GM21526 (cell line): Measurements from ENCODE around the gene SLC9A9.

ENCODE experiments used
- ATAC-seq: cut with Tn5 transposase; IDR thresholded peaks from one replicate; pipeline ENCODE4 v1.9.1; 2021; ENCODE audit warnings: moderate library complexity; ENCODE audit not compliant: unreplicated experiment, low FRiP score

Gene SLC9A9

DNA sequence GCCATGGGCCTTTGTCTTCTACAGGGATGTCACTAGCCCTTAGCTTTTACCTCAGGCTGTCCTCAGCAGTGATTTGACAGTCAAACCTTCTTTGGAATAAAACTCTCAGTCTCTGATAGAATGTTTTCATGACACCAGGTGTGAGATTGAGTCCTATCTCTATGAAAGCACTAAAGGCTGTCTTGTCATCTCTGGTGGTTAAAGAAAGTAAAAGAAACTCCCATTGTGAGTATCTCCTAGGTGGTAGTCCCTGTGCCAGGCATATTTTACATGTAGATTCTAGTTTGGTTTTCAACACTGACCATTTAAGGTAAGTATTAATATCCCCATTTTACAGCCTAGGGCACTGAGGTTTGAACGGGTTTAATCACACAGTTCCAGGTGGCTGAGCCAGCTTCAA, 368.5 kb downstream of the SLC9A9 start:
- no peak for ATAC-seq

DNA sequence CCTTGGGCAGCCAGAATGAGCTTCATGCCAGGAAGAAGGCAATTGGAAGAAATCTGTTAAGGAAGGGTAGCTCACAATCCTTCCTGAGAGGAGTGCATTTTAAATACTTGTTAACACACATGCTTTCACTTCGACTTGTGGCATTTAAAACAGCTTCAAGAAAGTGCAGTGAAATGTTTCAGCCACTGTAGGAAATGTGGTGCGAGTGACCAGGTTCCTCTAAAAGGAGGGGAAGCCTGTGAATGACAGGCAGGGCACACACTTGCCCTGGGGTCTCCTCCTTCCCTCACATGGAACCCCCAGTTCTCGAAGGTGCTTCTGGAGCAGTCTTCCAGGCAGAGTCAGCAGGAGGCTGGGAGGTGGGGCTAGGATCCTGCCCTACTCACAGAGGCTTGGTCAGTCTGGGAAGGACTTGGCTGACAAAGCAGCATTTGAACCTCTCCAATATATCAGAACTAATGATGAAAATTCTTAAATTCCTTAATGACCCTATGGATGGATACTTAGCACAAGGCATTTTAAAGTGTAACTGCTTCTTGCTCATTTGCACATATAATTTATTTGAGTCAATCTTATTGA, 370.1 kb downstream of the SLC9A9 start:
- ATAC-seq, result no peak

DNA sequence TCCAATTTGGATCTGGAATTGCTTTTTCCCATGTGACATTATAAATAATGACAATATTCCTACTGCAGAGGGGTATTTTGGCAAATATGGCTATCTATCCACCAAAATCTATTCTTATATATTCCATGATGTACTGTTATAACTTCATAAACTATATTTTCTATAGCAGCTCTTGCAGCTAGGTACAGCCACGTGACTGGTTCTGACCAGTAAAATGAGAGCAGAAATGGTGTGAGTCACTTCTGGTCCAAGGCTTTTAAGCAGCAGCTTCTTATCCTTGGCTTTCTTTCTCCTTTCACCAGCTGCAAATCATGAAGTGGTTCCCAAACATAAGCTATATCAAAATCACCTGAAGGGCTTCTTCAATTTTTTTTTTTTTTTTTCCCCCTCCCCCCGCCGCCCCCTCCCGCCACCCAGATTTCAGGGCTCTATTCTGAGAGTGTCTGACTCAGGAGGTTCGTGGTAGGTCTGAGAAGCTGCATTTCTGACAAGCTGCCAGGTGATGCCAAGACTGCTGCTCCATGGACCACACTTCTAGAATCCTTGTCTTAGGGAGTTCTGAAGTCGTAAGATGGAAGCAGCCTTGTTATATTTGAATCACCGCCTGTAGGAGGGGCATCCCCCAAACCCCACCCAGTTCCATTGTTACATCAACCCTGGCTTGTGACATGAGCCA, 371.2 kb downstream of the SLC9A9 start:
- no peak for ATAC-seq

DNA sequence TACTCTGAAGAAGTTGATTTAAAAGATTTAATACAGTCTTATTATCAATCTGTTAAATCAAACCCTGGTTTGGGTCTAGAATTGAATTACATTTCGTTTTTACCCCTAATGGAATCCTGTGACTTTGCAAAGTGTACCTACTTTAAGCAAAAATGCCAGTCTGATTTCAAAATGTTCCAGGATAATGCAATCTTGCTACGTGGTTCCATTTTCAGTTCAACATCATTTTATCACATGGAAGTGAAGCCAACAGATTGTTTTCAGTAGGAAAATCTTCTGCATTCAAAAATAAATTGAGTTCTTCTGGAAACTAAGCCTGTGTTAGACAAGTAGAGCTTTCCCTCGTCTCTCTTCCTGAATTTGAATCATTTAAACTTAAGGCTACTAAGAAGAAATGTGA, 372.3 kb downstream of the SLC9A9 start:
- ATAC-seq, result no peak

DNA sequence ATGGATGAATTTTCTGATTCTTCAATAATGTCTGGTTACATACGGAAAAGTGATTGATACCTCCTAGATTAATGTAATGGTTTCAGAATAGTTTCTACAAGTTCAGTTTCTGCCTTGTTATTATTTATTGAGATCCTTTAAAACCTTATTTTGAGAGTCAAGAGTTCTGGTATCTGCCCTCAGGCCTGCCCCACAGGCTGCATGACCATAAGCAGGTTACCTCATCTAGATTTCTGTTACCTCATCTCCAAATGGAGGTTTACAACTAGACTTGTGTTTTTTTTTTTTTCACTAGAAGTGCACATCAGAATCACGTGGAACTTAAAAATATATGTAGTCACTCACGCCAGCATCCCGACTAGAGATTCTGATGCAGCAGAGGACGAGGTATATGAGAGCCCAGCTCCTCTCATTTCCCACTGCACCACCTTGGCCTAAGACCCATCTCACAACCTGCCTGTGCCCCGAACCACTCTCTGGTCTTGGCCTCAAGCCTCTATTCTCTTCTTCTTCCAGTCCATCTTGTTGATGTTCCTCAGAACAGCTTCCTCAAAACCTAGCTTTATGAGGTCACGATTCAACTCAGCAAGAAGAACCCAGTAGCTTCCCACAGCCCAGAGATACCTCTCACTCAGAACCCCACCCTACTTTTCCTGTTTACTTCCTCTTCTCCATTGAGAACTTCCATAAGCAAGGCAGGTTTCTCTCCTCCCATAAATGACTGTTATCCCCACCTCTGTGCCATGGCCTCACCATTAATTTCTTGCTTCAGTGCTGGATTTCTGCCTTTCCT, 375.3 kb downstream of the SLC9A9 start:
- no peak for ATAC-seq

DNA sequence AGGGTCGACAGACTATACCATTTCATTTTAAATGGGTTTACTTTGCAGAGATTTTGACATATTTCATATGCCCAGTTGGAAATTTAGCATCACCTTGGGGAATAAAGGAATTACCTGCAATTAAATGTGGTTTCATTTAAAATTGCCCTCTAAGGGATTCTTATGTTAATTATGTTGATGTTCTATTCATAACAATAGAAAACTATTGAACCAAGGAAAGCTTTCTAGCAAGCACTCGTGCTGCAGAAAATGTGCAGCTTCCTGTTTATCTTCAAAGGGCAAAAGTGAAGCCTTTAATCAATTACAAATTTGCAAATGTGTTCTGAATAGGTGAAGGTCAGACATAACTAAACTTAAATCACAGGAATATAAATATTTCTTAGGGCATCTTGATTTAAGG, 376.6 kb downstream of the SLC9A9 start:
- ATAC-seq, result no peak

DNA sequence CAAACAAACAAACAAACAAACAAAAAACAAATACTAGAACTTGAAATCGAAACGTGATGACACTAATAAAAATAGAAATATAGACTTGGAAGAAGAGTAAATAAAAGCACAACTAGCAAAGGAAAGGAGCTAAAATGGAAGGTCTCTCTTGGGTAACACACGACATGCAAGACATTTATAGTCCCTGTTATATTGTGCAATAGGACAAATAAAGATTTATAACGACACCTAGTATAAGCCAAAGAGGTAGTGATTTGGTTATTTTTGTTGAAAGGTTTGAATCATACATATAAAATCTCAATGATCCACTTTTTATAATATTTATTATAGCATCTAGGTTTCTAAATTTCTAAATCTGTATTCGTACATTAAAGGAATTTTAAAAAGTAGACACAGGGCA, 379.1 kb downstream of the SLC9A9 start:
- ATAC-seq, result no peak

DNA sequence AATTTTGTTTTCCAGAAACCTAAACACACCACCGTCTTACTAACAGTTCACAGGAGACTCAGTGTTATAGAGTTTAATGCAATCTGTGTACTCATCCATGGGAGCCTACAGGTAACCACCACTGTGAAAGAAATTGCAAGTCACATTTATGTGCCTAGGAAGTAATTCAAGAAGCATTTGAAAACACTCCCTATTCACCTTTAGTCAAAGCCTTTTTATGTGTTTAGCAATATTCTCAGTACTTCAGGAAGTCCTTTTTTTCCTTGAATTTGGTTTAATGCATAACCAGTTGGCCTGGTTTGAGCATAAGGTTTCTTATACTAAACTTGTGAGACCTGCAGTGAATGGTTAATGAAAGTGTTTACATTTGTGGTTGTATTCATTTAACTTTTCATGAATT, 382.6 kb downstream of the SLC9A9 start:
- no peak for ATAC-seq

DNA sequence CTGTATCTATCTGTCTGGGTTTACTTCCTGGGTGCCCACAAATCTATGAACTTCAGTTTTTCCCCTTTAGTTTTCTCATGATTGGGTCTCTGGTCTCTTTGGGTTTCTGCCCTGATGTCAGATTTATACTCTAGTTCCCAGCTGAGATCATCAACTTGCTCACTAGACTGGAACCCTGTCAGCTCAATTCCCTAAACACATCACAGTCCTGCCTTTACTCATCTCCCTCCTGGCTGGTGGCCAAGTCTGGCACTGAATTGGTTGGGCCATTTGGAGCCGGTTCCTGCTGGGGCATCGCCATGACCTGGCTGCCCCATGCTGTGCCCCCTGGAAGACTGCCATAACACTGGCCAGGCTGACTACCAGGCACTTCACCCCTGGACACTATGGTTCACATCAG, 383.4 kb downstream of the SLC9A9 start:
- ATAC-seq, result no peak

DNA sequence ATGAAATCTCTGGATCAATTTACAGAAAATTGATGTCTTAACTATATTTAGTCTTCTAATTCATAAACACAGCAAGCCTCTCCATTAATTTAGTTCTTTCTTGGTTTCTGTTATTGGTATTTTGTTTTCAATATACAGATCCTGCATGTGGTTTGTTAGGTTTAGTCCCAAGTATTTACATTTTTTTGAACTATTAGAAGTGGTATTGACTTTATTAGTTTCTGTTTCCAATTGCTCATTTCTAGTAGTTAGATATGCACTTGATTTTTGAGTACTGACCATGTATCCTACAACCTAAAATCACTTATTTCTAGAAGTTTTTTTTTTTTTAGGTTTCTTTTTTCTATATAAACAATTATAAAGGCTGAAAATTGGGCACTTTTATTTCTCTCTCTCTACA, 392.8 kb downstream of the SLC9A9 start:
- ATAC-seq, result no peak

DNA sequence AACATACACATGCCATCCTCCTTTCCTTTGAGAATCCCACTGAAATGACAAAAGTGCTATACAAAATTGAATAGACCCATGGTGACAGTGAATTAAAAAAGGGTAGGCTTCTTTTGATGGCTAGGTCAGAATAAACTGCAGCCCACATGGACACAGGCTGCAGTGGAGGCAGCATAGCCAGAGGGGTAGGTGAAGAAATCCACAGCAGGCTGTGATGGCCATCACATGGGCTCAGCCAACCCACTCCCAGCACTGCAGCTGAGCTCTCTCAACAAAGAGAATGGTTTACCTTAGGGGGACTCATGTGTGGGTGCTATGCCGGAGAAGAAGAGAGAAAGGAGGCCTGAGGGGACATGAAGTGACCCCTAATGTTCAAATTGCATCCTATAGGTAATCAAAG, 397.6 kb downstream of the SLC9A9 start:
- ATAC-seq, result no peak

DNA sequence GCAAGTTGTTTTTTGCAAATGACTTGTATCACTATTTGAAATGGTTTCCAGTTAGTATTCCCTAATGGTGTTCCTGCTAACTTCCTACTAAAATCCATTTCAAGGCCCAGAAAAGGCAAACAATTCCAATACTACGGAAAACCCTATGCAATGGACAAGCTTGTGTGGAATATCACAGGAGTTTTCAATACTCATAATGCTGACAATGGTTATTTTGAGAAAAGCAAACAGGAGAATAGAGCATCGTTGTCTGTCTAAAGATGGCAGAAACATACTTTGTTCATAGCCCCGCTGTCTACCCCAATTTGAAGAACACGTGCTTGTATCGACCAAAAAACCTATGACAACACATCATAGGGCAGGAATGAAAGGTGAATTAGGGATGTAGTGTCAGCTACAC, 400.8 kb downstream of the SLC9A9 start:
- ATAC-seq, result no peak

DNA sequence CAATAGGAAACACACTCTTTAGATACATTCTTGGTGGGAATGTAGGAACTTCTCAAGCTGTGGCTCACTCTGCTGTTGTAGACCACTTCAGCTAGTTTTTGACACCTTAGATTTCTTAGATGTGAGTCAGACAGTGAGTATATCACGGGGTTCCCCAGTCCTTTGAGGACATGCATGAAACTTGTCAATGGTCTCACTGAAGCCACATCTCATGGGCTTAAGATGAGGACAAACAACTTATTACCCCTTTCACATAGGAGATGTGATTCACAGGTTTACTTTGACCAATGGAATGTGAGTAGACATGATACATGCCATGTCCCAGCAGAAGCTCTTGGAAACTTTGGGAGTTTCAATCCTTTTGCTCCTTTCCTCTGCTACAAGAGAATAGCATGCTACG, 403.1 kb downstream of the SLC9A9 start:
- ATAC-seq, result no peak

DNA sequence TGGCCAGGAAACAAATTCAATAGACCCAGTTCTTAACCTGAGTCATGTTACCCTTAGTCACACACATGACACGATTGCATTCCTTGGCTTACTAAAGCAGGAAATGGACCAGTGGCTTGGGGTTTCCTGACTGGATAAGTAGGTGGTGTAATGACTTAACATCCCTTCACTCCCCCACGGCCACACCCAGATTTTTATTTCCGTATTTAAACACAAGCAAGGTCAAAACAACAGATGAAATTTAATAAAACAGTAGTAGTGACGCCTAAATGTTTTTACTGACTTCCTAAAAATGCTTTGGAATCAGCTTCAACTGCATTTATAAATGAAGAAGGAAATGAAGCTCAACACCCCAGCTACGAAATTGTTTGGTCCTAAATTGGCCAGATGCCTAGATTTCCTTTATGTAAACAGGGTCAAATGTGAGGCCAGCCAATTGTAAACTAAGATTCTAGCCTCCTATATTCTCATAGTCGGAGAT, 404.4 kb downstream of the SLC9A9 start:
- no peak for ATAC-seq

DNA sequence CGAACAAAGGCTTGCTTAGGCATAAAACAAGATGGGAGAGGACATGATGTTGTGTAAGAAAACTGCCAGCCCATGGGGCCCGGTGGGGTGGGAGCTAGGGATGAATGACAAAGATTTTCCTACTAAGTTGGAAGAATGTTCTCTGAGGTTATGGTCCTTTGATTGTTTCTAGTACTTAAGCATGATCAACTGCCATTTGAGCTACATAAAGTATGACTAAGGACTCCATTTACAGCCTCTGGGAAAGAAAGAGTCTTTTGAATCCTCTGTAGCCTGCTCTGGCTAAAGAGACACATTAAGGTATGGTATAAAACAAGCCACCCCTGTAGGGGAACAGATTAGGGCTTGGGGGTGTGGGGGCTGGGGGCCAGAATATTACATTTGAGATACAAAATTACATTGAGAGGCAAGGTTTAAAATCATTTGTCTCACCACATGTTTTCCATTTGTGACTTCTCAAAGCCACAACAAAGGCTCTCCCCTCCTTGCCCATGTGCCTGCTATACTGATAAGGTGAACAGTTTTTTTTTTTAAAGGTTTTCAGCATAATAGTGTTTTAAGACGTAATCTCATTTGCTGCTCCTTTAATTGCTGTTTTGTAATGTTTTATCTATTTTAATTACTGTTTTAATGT, 405.3 kb downstream of the SLC9A9 start:
- no peak for ATAC-seq

DNA sequence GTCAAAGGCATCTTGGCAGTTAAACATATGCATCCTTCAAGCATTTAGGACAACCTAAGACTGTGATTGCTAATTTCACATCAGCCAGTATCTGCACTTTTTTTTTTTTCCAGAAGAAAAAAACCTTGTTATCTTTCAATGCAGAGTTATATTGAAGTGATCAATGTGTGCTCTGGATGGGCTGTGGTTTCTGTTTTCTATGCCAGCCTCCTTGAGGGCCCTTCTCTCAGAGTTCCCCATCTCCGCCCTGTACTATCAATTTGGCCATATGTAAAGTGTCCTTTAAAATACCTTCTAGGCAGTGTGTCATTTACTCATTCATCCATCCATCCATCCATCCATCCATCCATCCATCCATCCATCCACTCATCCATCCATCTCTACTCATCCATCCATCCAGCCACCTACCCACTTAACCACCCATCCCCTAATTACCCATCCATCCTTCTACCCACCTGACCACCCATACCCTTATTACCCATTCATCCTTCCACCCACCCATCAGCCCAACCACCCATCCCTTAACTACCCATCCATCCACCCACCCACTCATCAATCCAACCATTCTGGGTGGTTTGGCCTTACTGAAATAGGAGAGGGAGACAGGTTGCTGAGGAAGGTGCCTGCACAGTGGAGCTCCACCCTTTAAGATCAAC, 406.6 kb downstream of the SLC9A9 start:
- ATAC-seq, result no peak

DNA sequence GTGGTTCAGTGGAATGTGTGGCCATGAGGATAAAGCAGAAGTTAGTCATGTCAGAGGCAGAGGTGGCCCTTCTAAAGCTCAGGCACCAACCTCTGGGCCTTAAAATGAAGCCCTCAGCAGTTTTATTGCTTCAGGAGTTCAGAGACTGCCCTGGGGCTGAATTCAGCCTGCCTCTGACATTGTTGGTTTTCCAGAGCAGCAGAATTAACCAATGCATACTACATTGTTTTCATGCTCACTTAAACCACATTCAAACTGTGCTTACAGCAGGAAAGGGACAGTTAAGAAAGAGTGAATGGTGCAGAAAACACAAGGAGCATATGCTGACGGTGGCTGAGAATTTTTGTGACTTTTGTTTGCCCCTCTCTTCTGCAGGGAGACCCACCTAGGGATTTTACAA, 408.5 kb downstream of the SLC9A9 start:
- no peak for ATAC-seq

DNA sequence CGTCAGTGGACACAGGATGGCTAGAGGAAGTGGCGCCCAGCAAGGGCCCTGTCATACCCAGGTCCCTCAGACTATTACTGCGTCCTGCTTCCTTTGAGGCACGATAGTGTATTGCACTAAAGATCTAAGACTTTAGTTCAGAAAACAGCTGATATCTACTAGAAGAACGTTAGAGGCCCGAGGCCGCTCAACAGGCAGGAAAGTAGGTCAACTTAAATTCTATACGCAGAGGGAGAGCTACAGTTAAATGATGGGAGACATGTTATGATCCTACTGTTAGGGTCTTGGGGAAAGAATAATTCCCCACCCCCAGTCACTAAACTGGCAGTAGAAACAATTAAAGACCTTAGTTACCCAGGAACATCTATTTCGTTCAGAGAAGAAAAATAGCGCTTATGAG, 410.9 kb downstream of the SLC9A9 start:
- ATAC-seq, result no peak

DNA sequence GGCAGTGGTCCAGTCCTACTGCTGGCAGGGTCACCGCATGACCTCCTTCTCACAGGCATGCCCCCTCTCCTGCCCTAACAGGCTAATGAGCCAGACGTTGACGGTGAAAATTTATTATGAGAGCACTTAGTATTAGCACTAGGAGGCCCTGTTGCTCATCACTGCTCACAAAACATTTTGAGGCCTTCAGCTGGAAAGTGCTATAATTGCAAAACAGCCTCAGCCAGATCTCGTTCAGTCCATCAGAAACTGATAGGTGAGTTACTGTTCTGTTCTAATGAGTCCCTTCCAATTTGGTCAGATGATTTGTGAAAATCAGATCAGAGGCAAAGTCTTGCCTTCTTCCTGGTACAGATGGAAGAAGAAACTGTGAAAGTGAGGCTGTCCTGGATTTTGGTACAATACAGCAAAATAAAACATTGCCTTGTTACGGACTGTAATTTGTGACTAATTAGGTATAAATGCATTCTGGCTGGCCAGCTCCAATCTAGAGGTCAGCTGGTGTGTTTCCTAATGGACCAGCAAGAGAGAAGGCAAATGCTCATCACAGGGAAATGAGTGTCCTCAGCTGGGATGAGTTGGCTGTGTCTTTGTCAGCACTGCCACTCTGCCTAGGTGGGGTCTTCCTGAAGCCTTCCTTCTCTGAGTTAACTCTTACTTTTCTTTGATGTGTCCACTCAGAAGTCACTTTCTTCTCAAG, 411.9 kb downstream of the SLC9A9 start:
- ATAC-seq, result no peak

DNA sequence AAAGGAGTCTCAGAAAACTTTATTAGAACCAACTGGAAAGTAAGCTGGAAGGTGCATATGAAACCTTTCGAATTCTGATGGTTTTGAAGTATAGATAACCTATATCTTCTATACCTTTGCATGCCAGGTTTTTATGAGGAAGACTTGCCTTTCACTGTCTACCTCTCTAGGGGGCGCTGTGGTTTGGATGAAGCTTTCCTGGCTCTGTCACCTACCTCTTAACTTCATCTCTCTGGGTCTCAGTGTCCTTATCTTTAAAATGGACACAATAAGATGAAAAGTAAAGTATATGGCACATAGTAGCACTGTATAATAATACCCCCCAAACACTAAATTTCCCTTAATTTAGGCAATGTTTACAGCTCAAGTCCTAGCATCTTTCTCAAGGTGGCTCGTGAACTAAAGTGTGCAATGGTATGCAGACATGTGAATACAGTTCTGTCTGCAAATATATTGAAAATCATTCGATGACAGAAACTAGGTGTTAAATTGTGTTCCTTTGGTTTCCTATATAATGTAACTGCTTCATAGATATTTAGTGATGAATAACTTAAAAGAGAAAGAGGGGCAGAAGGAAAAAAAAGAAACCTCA, 414.4 kb downstream of the SLC9A9 start:
- ATAC-seq, result no peak
